ENCODE measurements around the gene HECTD4.
"Not testable (repeated sequence)": the region's sequence is repeated elsewhere in the genome, so short reads cannot be mapped to it uniquely, and the experiment has no call there.

The HECTD4 gene

DNA sequence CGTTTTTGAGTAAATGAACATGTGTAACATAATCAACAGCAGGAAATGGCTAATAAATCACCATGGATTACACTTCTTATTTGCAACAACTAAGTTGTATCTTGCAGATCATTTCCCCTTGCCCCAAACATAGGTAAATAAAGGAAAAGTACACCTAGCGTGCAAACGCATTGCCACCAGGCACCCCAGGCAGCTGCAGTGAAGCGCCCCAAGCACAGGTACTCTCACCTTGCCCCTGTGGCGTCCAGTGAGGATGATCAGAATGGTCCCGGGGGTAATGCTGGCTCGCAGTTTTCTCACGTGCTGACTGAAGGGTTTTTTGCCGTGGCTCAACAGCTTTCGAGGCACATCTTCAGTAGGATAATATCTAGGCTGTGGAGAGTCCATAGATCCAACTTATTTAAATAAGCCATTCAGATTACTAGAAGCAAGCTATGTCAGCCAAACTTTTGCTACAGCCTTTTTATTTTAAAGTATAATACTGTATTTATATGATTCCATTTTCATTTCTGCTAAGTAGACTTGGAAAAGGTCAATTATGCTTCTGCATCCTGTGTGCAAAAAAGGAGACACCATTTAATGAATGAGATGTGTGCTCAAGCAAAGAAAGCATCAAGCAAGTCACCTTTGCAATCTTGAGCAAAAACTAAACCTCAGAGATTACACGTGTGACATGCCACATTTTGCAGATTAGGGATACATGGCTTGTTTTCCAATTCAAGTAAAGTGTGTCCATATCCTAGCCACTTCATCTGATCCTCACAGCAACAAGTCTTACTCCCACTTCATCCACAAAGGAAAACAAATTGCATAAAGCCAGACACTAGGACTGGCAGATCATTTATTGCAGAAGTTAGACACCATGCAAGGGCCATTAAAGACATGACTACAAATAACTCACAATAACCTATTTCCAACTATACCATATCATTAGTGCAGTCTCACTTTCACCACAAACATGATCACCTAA, 24.6 kb upstream of the HECTD4 start:
- no peak for DNase-seq

DNA sequence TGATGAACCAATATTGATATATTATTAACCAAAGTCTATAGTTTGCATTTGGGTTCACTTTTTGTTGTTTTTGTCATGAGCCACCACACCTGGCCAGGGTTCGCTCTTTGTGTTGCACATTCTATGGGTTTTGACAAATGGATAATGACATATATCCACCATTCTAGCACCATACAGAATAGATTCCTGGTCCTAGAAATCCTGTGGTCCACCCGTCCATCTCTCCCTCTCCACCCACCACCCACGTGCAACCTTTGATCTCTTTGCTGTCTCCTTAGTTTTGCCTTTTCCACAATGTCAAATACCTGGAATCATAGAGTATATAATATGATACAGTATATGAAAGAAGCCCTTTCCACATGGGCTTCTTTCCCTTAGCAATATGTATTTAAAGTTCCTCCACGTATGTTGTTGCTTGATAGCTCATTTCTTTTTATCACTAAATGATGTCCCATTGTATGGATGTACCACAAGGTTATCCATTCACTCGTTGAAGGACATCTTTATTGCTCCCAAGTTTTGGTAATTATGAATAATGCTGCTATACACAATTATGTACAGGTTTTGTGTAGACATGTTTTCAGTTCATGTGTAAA, 19.8 kb upstream of the HECTD4 start:
- DNase-seq, result no peak

DNA sequence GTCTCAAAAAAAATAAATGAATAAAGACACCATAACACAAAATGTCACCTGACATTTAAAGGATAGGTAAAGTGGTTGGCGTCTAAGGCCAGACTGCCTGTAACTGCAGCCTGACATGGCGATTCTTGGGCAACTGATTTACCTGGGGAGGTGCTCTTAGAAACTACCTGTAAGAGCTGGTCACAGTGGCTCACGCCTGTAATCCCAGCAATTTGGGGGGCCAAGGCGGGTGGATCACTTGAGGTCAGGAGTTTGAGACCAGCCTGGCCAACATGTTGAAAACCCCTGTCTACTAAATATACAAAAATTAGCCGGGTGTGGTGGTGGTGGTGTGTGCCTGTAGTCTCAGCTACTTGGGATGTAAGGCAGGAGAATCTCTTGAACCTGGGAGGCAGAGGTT, 18.8 kb upstream of the HECTD4 start:
- no peak for DNase-seq

DNA sequence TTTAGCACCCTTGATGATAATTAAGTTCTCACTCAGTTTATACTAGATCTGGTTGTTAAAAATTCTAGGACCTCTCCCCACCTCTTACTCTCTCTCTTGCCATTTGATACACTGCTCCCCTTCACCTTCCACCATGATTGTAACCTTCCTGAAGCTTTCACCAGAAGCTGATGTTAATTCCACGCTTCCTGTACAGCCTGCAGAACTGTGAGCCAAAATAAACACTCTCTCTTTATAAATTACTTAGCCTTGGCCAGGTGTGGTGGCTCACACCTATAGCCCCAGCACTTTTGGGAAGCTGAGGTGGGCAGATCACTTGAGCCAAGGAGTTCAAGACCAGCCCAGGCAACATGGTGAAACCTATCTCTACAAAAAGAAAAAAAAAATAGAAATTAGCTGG, 11.1 kb upstream of the HECTD4 start:
- no peak for DNase-seq

DNA sequence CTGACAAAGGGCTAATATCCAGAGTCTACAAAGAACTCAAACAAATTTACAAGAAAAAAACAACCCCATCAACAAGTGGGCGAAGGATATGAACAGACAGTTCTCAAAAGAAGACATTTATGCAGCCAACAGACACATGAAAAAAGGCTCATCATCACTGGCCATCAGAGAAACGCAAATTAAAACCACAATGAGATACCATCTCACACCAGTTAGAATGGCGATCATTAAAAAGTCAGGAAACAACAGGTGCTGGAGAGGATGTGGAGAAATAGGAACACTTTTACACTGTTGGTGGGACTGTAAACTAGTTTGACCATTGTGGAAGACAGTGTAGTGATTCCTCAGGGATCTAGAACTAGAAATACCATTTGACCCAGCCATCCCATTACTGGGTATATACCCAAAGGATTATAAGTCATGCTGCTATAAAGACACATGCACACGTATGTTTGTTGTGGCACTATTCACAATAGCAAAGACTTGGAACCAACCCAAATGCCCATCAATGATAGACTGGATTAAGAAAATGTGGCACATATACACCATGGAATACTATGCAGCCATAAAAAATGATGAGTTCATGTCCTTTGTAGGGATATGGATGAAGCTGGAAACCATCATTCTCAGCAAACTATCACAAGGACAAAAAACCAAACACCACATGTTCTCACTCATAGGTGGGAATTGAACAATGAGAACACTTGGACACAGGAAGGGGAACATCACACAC, 7.9 kb upstream of the HECTD4 start:
- not testable (repeated sequence) for DNase-seq

DNA sequence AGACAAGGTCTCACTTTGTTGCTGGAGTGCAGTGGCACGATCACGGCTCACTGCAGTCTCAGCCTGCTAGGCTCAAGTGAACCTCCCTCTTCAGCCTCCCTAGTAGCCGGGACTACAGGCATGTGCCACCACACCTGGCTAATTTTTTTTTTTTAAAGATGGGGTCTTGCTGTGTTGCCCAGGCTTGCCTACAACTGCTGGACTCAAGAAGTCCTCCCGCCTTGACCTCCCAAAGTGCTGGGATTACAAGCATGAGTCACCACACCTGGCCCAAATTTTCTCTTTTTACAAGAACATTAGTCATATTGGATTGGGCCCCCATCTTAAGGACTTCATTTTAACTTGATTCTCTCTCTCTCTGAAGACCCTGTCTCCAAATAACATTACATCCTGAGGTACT, 7.0 kb upstream of the HECTD4 start:
- no peak for DNase-seq

DNA sequence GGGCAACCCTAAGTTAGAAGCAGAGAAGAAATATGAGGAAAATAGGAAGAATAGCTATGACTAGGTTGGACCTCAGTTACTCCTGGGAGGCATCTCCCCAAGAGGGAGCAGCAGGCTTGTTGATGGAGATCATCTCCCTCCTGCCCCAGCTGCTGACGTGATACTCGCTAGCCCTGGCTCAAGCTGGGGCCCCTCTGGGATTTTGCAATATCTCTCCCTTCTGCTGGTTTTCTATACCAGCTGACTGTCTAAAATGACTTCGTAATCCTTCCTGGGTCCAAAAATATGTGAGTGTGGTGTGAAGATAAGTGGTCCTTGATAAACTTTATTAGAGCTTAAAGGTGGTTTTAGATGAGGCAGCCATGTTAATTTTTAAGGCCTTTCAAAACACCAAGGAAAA, 4.5 kb upstream of the HECTD4 start:
- DNase-seq, result peak; percentile 35

DNA sequence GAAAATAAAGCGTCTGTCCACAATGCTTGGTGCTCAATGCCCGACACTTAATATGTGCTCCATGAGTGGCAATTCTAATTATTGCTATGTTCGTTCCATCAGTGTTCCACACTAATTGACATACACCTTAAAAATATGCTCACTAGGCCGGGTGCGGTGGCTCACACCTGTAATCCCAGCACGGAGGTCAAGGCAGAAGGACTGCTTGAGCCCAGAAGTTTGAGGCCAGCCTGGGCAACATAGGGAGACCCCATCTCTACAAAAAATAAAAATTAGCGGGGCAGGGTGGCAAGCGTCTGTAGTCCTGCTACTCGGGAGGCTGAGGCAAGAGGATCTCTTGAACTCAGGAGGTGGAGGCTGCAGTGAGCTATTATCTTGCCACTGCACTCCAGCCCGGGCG, 635 bp upstream of the HECTD4 start:
- DNase-seq, result no peak

DNA sequence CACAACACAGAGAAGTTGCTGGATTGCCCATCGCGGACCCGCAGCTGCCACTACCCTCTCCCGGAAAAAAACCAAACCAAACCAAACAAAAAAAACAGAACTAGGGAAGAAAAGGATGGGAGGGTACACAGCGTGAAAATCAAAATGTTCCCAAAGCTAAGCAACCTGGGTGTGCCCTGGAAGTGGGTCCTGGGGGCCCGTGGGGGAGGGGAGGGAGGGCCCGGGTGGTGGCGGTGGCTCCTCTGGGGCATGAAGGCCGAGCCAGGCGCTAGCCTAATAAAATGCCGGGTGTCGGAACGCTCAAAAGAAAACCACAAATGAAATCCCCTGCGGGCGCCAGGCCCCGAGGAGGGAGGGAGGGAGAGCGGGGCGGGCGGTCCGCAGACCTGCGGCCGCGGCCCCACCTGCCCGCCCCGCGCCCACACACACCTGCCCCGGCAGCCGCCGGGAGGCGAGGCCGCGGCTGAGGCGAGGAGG, 787 bp downstream of the HECTD4 start:
- no peak for DNase-seq

DNA sequence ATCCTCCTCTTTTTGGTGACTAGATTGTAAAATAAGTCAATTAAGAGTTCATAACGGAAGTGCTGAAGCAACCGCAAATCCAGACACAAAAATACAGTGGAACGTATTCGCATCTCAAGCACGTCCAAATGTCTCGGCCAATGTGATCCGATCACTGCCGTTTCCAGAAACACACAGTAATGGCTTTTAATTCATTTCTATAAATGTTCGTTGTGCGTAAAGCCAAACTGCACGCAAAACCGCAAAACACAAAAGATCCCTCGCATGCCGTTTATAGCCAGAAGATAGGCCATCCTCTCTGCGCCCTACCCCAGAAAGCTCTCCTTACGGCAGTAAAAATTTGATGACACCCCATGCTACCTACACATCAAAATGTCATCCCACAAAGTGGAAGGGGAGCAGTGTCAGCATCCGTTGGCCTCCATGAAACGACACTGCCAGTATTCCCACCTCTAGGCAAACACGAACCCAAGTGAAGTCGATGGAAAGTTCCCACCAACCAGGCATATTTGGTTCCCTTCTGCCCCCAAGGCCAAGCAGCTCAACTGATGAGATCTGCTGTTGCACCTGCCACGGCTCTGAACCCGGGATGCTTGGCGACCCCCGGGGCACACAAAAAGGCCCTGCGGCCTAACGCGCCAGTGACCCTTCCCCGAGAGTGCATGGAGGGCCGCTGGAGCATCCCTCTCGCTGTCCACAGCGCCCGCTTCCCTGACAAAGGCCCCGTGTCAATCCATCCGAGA, 1.4 kb downstream of the HECTD4 start:
- no peak for DNase-seq

DNA sequence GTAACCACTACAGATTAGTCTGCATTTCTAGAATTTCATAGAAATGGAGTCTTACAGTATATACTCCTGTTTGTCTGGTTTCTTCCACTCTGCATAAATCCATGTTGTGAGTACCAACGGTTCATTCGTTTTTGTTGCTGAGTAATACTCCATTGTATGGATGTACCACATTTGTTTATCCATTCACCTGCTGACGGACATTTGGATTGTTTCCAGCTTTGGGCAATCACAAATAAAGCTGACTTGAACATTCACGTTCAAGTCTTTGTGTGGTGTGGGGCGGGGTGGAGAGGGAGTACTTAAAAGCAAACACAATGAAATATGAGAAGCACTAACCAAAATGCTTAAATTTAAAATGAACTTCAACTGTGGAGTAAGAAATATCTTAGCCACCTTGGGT, 7.1 kb downstream of the HECTD4 start:
- no peak for DNase-seq

DNA sequence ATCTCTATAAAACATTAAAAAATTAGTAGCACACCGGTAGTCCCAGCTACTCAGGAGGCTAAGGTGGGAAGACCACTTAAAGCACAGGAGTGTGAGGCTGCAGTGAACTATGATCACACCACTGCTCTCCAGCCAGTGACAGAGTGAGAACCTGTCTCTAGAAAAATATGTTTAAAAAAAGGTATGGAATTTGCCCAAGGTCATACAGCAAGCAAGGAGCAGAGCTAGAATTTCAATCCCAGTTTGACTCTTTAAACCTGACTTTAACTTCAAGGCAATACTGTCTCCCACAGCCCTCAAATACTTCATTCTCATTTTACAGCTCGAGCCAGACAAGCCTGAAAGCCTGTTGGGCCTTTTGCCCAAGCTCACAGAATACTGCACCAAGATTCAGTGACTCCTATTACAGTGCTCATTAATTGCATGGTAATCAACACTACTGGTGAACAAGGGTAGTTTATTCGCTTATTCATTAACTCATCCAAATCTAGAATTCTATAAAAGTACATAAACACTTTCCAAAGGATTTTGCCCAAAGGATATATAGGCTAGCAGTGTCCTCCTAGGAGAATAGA, 8.0 kb downstream of the HECTD4 start:
- no peak for DNase-seq

DNA sequence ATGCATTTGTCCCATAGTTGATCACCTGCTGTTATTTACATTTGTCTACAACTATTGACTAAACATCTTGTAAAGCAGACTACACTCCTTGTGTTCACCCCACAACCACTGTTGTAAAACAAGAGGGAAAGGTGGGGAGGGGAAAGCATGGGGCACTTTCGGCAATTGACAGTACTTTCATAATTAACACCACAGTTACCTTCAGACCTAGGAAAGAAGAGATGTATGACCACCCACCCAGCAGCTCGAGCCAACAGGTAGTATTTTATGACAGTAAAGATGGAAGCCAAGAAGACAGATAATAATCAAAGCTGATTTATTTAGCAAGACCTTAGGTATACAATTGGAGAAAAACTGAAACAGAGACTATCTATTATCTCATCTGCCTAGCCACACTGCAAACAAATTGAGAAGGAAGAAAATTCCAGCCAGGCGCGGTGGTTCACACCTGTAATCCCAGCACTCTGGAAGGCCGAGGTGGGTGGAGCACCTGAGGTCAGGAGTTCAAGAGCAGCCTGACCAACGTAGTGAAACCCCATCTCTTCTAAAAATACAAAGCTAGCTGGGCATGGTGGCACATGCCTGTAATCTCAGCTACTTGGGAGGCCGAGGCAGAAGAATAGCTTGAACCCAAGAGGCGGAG, 11.2 kb downstream of the HECTD4 start:
- DNase-seq, result no peak

DNA sequence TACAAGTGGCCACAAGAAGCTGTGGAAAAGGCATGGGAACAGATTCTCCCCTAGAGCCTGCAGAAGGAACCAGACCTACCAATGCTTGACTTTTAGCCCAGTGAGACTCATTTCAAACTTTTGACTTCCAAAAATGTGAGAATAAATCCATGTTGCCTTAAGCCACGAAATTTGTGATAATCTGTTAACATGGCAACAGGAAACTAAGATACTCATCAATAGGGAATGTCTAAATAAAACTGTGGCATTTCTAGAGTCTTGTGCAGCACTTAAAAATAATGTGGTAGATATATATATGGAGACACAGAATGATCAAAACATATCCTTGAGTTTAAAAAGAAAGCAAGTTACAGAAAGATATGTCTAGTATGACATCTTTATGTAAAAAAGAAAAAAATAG, 12.0 kb downstream of the HECTD4 start:
- peak; percentile 15 for DNase-seq

DNA sequence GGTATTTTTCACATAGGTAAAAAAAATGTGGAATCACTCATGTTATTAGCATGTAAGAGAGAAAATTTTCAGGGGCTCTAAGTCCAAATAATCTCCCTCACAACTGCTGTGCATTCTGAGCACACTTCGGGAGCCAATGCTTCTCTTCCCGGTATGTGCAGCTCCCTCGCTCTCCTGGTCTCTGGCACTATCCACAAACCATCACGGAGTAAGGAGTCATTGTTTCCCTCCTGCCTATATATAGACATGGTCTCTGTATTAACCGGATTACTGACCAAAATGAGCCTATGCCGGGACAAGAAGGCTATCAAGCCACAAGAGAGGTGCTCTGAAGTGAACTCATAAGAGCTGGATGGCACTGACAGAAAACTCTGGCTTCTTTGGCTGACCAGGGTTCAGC, 13.4 kb downstream of the HECTD4 start:
- DNase-seq, result no peak

DNA sequence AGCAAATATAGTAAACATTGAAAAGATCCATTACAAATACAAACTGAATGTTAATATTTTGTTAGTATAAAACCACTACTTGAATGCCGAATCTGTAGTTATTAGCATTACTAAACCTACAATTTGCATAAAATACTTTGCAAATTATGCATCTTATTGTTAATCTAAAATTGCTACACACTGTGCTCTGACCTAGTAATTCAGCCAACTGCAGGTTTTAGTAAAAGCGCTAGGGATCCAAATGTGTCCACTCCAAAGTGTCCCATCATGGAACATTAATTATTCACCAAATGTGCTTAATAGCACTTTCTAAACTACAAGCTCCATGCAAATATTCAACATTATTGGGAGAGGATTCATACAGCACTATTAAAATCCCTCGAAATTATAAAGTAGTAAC, 14.3 kb downstream of the HECTD4 start:
- no peak for DNase-seq

DNA sequence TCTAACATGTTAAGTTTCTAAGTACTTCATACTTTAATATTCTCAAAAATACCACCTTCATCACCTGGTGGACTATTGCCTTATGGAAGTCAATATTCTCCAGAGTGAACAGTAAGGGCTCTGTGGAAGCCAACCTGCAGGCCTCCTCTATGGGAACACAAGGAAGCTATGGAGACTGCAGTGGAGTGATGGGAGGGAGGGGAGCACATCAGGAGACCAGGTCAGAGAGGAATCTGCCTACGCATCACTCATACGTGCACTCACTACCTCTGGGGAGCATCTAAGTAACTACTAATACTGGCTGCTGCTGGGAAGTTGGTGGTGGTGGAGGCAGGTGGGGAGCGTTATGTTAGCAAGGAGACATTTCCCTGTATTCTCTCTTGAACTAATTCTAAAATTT, 19.9 kb downstream of the HECTD4 start:
- no peak for DNase-seq

DNA sequence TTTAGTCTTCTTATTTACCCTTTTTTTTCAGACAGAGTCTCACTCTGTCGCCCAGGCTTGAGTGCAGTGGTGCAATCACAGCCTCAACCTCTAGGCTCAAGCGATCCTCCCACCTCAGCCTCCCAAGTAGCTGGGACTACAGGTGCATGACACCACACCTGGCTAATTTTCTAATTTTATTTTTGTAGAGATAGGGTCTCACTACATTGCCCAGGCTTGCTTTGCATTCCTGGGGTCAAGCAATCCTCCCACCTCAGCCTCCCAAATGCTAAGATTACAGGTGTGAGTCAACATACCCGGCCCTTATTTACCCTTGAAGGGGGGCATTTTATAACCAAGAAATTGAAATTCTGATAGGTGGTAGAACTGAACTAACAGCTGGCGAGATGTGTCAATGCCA, 21.0 kb downstream of the HECTD4 start:
- no peak for DNase-seq

DNA sequence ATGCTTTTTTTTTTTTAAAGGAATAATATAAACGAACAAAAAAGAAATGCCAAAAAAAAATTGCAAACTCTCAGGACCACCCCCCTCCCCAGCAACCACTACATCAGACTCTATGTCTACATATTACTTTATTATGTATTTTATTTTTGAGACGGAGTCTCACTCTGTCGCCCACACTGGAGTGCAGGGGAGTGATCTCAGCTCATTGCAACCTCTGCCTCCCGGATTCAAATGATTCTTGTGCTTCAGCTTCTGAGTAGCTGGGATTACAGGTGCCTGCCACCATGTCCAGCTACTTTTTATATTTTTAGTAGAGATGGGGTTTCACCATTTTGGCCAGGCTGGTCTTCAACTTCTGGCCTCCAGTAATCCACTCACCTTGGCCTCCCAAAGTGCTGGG, 22.9 kb downstream of the HECTD4 start:
- DNase-seq, result no peak

DNA sequence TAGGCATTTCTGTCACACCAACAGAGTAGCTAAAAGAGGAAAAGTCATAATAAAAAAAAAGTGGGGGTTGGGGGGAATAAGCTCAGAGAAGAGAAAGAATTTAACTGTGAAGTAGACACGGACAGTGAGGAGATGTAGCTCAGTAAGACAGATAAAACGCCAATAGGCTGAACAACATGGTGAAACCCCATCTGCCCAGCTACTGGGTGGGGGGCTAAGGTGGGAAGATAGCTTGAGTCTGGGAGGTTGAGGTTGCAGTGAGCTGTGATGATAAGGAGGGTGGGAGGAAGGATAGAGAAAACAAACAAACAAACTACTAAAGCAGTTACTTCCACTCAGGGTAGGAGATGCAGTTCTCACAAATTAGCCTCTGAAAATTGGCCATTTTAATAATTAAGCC, 25.0 kb downstream of the HECTD4 start:
- DNase-seq, result no peak

DNA sequence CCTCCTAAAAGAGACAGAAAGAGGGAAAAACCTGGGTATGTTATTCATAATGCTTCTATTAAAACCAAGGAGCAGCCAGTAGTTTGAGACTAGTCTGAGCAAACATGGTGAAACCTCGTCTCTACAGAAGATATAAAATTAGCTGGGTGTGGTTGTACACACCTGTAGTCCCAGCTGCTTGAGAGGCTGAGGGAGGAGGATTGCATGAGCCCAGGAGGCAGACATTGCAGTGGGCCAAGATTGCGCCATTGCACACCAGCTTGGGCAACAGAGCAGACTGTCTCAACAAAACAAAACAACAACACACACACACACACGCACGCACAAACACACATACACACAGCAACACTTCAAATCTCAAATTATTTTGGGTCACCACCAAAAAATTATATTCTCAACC, 27.8 kb downstream of the HECTD4 start:
- no peak for DNase-seq

DNA sequence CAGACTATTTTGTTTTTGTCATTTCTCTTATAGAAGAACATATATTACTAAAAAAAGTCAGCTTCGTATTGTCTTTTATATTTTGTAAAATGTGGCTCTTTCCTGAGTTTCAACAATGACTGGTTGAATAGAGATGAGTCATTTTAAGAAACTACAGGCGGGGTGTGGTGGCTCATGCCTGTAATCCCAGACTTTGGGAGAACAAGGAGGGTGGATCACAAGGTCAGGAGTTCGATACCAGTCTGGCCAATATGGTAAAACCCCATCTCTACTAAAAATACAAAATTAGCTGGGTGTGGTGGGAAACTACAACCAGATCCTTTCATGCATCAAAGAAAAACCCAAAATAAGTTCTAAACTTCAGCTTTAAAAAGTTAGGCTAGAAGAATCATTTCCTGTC, 28.8 kb downstream of the HECTD4 start:
- DNase-seq, result peak; percentile 21

All from fibroblast of skin of right biceps (primary cell).